ENCODE measurements around the gene TRERF1.
"Not testable (repeated sequence)": the region's sequence is repeated elsewhere in the genome, so short reads cannot be mapped to it uniquely, and the experiment has no call there.

DNA sequence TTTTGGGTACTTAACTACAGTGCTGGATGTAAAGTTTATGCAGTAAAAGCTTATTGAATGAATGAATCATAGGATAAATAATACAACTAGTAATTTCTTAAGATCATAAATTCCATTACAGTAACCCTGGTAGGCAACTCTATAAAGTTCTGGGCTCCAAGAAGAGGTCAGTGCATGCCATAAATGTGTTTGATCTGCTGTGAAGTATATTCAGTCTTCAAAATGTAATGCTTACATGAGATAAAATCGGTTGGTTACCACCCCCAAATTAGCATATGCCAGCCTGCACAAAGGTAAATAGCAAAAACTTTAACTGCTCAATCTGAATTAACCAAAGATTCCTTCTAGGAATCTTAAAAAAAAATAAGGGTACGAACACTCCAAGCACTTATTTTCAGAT is 244.2 kb downstream of the TRERF1 start:
- TF ChIP-seq, protein P1, sequence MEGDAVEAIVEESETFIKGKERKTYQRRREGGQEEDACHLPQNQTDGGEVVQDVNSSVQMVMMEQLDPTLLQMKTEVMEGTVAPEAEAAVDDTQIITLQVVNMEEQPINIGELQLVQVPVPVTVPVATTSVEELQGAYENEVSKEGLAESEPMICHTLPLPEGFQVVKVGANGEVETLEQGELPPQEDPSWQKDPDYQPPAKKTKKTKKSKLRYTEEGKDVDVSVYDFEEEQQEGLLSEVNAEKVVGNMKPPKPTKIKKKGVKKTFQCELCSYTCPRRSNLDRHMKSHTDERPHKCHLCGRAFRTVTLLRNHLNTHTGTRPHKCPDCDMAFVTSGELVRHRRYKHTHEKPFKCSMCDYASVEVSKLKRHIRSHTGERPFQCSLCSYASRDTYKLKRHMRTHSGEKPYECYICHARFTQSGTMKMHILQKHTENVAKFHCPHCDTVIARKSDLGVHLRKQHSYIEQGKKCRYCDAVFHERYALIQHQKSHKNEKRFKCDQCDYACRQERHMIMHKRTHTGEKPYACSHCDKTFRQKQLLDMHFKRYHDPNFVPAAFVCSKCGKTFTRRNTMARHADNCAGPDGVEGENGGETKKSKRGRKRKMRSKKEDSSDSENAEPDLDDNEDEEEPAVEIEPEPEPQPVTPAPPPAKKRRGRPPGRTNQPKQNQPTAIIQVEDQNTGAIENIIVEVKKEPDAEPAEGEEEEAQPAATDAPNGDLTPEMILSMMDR (IDR thresholded peaks at IDR 0.05 in 4 of 5, conservative IDR thresholded peaks at IDR 0.05 in 1 of 5): not testable (repeated sequence)
- TF ChIP-seq POLR2A (IDR thresholded peaks at IDR 0.05): not testable (repeated sequence)

All from gastrocnemius medialis (tissue), 4 donors.